DLD1 (cell line): ENCODE measurements around the gene E2F1.
"Not testable (repeated sequence)": the region's sequence is repeated elsewhere in the genome, so short reads cannot be mapped to it uniquely, and the experiment has no call there.

Experiments used
- in situ Hi-C: cut with HindIII; loops from 2 replicates; pipeline ENCODE4 v1.10.0; 2017; ENCODE audit warnings: low sequenced_read_pairs

Gene E2F1

DNA sequence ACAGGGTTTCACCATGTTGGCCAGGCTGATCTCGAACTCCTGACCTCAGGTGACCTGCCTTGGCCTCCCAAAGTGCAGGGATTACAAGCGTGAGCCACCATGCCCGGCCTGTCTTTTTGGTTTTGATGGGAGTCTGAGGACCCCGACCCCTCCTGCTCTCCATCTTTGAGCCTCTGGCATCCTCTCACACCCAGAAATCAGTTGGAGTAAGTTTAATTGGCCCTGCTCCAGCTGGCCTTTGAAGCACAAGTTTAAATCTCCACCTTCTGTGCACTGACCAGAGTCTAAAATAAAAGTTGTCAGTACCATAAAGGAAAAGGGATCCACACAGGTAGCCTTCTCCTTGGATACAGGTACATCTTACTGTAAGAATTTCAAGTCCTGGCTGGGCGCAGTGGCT, 40.0 kb downstream of the E2F1 start:
- in situ Hi-C loops: no loop called here

DNA sequence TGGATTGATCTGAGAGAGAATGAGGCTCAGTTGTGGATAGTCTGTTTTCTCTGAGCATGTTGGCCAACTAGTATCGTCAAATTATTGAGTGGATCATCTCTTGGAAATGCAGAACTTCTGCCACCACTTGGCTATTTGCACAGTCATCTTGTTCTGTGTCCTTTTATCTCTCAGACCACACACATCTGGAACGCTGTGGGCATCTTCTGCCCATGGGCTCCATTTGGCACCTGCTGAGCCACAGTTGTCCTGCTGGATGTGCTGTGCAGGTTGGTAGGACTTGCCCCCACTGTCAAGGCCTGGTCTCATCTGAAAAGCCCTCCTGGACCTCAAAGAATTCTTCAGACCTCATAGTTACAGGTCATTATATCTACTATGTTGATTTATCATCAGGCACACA, 40.8 kb downstream of the E2F1 start:
- in situ Hi-C loops: no loop called here

DNA sequence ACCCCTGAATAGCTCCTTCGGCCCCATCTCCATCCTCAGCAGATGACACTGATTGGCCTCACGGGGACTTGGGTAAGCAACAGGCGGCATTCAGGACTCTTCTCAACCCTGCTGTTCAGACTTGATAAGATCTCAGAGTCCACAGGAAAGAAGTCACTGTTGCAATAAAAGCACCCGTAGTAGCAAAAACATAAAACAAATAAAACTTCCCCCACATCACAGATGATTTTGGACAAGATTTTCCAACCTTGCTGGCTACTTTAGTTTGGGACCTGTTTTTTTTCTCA, 41.2 kb downstream of the E2F1 start:
- in situ Hi-C loops: no loop called here

DNA sequence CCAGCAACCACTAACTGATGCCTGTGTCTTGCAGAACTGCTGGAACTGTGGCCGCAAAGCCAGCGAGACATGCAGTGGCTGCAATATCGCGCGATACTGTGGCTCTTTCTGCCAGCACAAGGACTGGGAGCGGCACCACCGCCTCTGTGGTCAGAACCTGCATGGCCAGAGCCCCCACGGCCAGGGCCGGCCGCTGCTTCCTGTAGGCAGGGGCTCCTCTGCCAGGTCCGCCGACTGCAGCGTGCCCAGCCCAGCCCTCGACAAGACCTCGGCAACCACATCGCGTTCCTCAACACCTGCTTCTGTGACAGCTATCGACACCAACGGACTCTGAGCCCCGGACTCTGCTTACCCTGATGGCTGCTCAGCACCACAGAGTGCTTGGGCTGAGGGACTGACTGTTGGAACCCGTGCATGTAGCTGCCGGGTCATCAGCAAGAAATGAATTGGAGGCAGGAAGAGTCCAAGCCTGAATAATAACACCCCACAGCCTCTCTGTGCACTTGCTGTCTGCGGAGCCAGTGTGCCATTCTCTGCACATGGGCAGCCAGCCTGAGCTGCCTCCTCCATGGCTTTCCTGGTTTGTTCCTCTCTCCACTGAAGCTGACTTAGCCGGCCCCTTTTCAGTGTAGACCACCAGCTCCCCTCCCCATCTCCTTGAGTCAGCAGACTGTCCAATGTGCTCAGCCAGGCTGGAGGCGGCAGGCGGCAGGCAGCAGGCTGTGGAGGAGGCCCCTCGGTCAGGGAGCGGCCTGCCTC, 41.7 kb downstream of the E2F1 start:
- in situ Hi-C loops: no loop called here

DNA sequence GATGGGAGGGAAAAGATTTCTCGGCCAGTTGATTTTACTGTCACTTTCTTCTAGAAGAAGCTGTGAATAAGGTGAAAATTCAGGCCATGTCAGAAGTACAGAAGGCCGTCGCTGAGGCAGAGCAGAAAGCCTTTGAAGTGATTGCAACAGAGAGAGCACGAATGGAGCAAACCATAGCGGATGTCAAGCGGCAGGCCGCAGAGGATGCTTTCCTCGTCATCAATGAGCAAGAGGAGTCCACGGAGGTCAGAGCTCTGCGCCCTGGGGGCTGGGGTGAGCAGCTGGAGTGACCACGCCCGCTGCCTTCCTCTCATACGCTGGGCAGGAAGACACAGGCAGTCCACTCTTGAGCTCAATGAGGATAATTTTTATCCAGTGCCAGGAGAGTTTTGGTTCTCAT, 45.9 kb downstream of the E2F1 start:
- in situ Hi-C loops: no loop called here

DNA sequence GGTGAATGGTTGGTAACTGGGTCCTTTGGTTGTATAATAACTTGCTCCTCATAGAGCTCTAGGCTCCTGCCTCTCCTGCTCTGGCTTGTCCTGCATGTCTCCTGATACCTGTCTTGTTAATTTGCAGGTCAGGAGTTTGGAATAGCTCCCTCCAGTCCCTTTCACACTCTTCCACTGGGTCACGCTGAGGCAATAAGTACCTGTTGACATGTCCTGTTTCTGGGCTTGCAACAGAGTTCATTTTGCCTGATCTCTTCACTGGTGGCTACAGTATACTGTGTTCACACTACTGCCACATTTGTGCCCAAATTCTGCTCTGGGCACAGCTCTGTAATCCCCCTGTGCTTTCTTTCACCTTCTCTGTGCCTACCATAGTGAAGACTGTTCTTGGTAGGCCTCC, 49.4 kb downstream of the E2F1 start:
- in situ Hi-C loops: no loop called here

DNA sequence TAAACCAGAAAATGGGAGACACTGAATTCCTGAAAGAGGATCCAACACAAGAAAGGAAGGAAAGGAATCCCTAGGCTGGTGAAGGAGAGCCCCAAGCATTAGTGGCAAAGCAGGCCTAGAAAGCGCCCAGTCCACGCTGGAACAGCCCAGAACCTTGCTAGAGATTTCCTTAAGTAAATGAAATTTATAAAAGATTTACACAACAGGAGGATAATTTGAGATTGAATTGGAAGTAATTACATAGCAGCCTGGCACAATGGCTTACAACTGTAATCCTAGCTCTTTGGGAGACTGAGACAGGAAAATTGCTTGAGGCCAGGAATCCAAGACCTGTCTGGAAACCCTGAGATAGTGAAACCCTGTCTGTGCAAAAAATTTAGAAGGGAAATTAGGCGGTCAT, 50.8 kb downstream of the E2F1 start:
- in situ Hi-C loops: no loop called here

DNA sequence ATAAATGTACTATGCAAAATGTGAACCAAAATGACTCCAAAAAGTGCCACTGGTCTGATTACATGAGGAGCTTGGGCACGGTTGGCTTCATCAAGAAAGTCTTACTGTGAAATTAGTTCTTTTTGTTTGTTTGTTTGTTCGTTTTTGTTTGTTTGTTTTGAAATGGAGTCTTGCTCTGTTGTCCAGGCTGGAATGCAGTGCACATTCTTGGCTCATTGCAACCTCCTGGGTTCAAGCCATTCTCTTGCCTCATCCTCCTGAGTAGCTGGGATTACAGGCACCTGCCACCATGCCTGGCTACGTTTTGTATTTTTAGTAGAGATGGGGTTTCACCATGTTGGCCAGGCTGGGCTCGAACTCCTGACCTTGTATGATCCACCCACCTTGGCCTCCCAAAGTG, 54.3 kb downstream of the E2F1 start:
- in situ Hi-C loops: not testable (repeated sequence)

DNA sequence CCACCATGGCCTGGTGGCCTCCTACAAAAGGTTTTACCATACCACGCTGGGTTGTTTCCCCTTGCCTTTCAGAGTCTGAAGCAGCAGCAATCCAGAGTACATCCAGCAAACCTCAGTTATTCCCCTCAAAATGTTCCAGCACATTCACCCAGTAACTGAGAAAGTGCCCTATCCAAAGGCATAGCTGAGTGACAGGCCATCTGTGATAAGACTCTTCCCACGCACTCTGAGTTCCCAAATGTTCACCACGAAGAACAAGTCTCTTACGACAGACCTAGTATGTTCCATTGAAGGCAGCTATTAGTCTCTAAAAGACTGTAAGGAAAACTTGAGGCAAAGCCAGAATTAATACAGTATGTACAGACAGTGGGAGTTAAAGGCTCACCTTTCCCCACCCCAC, 55.7 kb downstream of the E2F1 start:
- in situ Hi-C loops: no loop called here

DNA sequence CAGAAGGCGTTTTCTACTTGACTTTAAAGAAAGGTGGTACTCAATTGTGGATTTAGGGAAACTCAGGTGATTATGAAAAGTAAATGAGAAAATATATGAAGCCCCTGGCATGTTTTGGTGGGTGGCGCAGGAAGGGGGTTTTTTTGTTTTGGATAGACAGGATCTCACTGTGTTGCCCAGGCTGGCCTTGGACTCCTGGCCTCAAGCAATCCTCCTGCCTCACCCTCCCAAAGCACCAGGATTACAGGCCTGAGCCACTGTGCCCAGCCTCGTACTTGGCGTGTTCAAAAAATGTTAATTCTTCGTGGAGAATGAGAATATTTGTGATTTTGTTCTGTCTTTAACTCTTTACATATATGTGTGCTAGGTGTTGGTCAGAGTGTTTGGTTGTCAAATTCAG, 56.2 kb downstream of the E2F1 start:
- in situ Hi-C loops: no loop called here

DNA sequence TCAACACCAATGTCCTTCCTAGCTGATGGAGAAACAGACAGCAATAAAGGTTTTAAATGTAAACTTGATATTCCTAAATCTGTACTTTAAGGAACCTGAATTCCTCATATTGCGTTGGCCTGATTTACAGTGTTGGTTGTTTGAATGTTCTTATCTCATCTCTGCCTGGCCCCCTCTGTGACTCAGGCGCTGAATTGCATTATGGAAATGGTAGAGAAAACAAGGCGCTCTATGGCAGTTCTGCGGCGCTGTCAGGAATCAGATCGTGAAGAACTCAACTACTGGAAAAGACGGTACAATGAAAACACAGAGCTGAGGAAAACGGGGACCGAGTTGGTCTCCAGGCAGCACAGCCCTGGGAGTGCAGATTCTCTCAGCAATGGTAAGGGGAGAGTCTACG, 56.7 kb downstream of the E2F1 start:
- in situ Hi-C loops: no loop called here

DNA sequence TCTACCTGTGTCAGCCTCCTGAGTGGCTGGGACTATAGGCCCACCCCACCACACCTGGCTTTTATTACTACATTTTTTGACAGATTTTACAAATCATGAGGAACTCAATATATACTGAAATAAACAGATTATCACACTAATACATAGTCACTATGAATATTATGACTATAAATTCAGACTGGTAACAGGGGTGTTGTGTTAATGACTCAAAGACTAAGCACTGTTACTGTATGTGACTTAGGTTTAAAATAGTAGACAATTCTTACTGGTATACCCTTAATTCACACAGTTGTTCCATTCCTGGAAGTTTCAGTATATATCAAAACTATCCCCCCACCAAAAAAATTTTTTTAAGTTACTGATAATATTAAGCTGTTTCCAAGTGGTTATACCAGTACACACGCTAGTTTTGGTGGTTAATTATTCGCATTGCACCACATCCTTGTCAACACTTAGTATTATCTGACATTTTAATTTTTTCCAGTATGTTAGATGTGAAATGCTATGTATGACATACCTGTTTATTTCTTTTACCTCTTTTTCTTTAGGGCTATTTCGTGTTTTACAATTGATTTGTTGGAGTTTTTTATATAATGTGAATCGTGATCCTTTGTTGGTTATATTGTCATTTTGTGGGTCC, 58.5 kb downstream of the E2F1 start:
- in situ Hi-C loops: no loop called here

DNA sequence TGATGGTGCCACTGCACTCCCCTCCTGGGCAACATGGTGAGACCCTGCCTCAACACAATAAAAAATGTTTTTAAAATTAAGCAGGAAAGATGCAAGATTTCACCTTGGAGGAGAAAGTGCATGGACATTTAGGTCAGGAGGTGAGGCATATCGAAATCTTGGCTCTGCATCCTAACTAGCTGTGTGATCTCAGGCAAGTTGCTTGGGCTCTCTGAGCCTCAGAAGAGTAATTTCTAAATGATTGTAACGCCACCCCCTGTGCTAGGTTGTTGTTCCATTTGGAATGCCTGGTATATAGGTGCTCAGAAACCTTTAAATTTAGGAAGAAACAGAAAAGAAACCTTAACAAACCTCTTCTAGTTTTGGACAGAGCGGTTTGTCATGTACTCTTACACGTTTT, 60.0 kb downstream of the E2F1 start:
- in situ Hi-C loops: no loop called here
